Renal cortical epithelial cell (primary cell): Measurements from ENCODE around the gene LILRA5. TPM values are rescaled to one million over a fixed set of nuclear protein-coding genes. Genes with fewer than 3 reads are reported as not detected.
"Not testable (repeated sequence)": the region's sequence is repeated elsewhere in the genome, so short reads cannot be mapped to it uniquely, and the experiment has no call there.

Source experiments
- DNase-seq: peaks from one replicate; pipeline ENCODE4 v3.0.0-alpha.2; 2011; ENCODE audit warnings: low read depth
- total RNA-seq: library from RNA; depleted of rRNA; stranded (reverse); fragments of >200 nt; gene quantifications from 2 replicates; pipeline ENCODE4 v1.2.3, GENCODE V29; 2014

The LILRA5 gene
- total RNA-seq: not detected in 2 replicates

DNA sequence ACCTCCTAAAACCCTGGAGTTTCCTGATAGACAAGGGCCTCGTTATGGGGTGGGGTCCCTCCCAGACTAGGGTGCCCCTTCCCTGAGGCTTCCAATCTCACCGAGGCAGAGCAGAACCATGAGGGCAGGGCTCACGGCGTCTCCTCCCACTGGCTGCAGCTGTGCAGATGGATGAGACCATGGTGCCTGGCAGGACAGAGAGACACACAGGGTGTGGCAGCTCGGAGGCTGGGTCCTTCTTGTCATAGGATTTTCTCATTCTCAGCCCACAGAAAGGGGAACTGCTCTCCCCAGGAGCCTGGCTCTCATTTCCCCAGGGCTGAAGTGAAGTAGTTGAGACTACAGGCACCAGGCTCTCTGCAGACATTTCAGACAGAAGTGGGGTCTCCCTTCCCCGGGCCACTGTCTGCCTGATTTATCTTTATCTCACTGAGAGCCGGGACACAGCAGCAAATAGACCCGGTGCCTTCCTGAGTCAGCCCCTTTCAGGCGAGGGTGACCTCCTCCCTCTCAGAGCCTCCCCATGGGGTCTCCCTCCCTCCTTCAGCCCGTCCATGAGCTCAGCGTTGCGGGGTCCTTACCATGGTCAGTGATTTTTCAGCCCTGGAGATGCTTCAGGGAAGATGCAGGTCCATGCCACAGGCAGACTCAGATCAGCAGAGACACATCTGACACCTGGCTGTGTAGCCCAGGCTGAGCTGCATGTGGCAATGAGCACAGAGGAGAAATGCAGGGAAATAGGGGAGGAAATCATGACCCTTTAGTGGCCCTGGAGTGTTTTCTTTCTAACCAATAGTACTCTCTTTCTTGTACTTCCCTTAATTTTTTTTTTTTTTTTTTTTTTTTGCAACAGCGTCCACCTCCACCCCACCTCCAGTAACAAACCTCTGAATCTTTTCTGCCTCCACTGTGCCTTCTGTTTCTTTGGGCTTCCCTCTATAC is at the start of gene LILRA5:
Gene LILRA5 (minus strand): TSS at position 731 of the 942 bp plus-strand sequence. CDS start 147 bp downstream, at position 584.
- no peak for DNase-seq

- not testable (repeated sequence) for DNase-seq
These were observed 48.9 kb upstream of the LILRA5 start for GRCh38 chr19:54361680-54362422.

- DNase-seq: not testable (repeated sequence)
These were observed 46.3 kb upstream of the LILRA5 start for GRCh38 chr19:54359149-54359820.

- DNase-seq: no peak
These were observed 44.4 kb upstream of the LILRA5 start for GRCh38 chr19:54357381-54357780.

DNA sequence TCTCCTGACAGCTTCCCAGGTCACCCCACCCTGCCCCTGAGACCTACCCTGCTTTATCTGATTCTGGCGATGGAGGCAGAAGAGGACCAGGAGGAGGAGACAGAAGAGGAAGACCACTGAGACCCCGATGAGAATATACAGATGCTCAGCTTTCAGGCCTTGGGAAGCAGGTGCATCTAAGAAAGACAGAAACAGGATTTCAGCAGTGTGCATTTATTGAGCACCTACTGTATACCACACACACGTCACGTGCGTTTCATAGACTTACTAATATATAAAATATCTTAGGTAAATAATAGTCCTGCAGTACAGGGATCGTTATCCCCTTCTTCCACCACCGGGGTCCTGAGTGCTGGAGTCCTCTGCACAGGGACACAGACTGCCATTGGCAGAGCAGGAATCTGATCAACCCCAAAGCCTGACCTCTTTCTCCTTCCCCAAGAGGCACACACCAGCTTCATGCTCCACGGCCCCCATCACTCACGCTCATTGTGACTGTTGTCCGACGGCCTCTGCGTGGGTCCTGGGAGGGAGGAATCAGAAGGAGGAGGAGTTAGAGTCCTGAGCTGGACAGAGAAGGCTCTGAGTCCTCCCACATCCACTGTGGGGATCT is 43.6 kb upstream of the LILRA5 start:
- DNase-seq: no peak

GRCh38 chr19:54355675-54356074 is 42.7 kb upstream of the LILRA5 start:
- DNase-seq: no peak

DNA sequence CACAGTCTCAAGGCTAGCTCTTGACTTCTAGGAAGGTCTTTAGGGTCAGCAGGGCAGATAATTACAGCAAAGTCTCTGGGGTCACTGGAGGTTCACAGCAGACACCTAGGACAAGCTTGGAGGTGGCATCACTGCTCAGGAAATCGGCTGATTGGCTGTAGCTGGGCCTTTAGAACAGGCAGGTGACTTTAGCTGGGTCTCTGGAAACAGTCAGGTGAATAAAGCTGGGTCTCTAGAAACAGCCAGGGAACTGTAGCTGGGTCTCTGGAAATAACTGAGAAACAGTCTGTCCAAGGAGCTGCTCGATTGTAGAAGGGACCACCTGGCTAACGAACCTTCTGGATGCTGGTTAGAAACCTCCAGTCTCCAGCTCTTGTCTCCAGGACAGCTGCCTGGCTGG is 41.8 kb upstream of the LILRA5 start:
- no peak for DNase-seq

DNA sequence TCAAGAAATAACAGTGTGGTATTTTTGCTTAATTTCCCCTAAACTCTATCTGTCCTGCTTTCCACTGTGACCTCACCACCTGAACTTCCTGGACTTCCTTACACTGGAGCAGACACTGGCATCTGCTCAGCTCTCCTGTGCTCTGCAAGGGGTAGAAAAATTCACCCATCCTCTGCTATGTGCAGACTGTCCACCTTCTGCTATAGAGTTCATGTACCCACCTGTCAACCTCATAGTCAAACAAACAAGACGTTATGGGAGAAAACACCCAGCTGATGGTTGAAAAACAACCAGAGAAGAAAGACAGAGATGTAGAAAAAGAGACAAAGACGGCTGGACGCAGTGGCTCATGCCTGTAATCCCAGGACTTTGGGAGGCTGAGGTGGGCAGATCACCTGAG is 39.6 kb upstream of the LILRA5 start:
- no peak for DNase-seq

- DNase-seq: no peak
These were observed 39.1 kb upstream of the LILRA5 start for GRCh38 chr19:54352041-54352440.

- DNase-seq: no peak
These were observed 38.5 kb upstream of the LILRA5 start for GRCh38 chr19:54351474-54351873.

DNA sequence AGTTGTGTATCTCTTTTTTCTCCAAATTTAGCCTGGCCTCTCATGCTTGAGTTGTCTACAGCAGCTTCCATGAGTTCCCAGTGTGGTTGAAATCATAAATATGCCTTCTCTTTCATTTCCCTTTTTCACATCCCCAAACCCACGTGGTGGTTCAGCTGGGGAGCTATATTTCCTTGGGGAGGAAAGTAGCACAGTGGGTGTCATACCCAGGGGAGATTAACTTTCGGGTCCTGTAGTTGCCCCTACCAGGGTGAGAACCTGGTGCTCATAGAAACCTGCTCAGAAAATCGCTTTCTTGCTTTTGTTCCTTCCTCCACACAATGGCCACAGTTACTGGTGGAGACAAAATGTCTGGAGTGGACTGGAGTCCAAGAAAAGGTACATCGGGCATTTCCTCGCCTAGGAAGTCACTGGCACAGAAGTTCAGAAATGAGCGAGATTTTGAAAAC is 33.0 kb upstream of the LILRA5 start:
- DNase-seq: no peak

DNA sequence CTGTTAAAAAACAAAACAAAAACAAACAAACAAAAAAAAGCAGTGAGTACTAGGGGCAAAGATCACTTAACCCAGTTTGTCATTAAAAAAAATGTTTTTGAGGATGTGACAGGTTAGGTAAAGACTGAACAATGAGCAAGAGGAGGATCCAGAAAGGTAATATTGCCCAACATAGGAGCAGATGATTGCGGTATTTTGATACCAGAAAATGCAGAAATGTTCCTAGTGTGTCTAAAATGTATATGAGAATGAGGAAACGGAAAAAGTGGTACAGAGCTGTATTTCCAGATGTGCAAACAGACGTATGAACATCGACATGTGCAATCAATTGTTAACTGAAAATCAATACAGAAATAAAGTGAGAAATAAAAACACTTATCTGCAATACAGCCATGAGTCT is 30.9 kb upstream of the LILRA5 start:
- no peak for DNase-seq

GRCh38 chr19:54341295-54341694 is 28.3 kb upstream of the LILRA5 start:
- DNase-seq: no peak

DNA sequence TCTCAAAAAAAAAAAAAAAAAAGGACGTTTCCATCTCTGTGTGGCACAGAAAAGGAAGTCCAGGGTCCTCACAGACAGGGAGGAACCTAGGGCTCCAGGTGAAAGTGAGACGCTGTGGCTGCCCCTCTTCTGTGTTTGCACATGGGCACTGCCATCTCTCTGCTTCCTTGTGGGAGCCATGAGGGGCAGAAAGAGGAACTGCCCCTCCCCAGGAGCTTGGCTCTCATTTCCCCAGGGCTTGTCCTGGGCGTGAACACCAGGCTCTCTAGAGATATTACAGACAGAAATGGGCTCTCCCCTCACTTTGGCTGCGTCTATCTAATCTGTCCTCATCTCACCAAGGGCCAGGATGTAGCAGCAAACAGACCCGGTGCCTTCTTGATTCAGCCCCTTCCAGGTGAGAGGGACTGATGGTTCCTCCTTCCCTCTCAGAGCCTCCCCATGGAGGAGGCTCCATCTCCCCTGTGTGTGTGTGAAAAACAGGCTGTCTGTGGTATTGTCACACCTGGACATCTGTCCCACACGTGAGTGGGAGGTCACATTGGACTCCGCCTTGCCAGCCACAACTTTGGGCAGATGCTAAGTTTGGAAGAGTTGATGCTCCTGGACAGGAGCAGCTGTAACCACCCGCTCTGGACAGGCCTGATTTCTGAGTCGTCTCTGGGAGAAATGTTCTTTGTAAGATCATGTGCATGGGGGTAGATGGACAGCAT is 26.8 kb upstream of the LILRA5 start:
- DNase-seq: no peak

DNA sequence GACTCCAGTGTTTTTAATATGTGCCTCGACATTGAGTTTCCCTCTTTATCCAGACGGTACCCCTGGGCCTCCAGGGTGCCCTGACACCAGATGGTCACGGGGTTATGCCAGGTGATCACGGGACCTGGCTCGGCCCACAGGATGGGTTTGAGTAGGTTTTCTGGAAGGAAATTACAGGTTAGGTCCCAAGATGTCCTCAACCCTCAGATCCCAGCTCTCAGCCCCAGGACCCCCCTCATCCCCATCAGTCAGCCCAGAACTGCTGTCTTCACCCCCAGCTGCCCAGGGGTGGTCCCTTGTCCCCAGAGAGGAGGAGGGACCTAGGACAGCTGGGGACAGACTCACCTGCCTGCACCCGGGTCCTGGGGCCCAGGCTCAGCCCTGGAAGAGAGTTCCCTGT is 25.6 kb upstream of the LILRA5 start:
- DNase-seq: no peak

- DNase-seq: no peak
These were observed 24.9 kb upstream of the LILRA5 start for GRCh38 chr19:54337858-54338230.

GRCh38 chr19:54336893-54337857 is 24.2 kb upstream of the LILRA5 start:
- no peak for DNase-seq

DNA sequence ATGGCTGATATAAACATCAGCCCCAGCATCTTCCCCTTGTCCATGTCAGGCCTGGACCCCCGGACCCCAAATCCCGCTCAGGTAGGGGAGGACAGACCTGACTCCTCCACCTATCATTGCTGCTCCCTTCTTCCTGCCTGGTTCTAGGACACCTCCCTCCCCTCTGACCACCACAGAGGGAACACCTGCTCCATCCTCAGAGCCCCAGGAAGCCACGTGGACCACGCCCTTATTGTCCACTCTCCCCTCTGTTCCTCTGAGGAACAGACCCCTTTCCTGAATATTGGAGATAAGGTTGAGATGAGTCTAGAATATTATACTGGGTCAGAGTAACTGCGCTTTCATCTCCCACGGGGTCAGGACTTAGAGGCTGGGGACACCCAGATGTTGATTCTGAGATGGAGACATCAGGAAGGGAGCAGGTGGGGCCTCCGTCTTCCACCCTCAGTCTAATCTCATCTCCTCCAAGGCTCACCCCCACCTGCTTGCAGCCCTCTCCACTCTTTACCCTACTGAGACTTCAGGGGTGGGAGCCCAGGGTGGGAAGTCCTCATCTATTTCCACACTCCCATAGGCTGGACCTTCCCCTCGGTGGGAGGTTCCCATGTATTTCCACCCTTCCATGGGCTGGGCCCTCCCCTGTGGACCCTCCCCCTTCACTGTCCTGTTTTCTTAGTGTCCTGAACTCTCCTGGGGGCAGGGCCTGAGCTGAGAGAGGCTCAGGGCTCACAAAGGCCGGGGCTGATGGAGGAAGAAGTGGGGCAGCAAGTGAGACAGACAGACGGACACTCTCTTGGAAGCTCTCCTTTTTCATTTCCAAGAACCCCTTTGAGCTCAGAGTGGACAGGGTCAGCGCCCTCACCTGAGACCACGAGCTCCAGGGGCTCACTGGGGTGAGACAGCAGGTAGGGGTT is 23.3 kb upstream of the LILRA5 start:
- DNase-seq: no peak

GRCh38 chr19:54335164-54335563 is 22.2 kb upstream of the LILRA5 start:
- no peak for DNase-seq
